HK-2 (cell line): ENCODE measurements around the gene SKAP1.
"Not testable (repeated sequence)": the region's sequence is repeated elsewhere in the genome, so short reads cannot be mapped to it uniquely, and the experiment has no call there.

ENCODE experiments used
- DNase-seq: peaks from one replicate; pipeline ENCODE4 v3.0.0-alpha.2; 2018; ENCODE audit not compliant: unreplicated experiment

SKAP1 gene

GRCh38 chr17:48373130-48373830, 56.7 kb downstream of the SKAP1 start:
- no peak for DNase-seq

GRCh38 chr17:48368967-48369366, 61.0 kb downstream of the SKAP1 start:
- DNase-seq, result not testable (repeated sequence)

GRCh38 chr17:48368352-48368908, 61.6 kb downstream of the SKAP1 start:
- DNase-seq, result no peak

DNA sequence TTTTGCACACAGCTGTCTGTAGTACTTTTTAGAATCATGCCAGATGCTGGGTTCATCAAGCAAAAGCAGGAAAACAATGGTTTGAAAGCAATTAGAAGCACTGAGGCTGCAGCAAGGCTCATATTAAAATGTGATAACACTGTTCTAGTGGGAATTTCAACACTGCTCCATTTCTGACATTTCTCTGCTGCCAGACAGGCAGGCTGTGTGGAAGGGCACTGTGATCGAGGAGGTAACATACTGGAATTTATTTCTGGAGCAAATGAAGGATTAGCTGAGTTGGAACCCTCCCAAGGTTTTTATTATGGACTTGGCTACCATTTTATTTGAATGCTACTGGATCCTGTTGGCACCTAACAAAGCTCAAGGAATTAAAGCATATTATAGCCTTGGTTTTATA, 66.9 kb downstream of the SKAP1 start:
- DNase-seq, result no peak

GRCh38 chr17:48360861-48361633, 69.0 kb downstream of the SKAP1 start:
- not testable (repeated sequence) for DNase-seq

- DNase-seq, result no peak
Measured at GRCh38 chr17:48357779-48358602, 72.0 kb downstream of the SKAP1 start.

DNA sequence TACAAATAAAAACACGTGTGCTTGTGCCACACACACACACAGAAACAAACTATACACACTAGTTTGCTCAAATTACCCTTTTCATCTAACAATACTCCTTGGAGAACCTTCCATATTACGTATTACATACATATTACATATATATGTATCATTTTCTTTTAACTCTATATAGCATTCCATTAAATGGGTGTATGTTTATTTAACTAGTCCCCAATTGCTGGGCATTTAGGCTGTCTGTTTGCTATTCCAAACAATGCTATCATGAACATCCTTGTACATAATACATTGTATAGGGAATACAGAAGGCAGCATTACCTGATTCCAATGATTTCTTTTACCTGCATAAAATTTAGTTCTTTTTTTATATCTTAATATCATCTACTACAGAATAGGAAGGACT, 73.1 kb downstream of the SKAP1 start:
- DNase-seq, result no peak

- no peak for DNase-seq
Measured at GRCh38 chr17:48352630-48353029, 77.4 kb downstream of the SKAP1 start.

GRCh38 chr17:48351911-48352332, 78.1 kb downstream of the SKAP1 start:
- no peak for DNase-seq

DNA sequence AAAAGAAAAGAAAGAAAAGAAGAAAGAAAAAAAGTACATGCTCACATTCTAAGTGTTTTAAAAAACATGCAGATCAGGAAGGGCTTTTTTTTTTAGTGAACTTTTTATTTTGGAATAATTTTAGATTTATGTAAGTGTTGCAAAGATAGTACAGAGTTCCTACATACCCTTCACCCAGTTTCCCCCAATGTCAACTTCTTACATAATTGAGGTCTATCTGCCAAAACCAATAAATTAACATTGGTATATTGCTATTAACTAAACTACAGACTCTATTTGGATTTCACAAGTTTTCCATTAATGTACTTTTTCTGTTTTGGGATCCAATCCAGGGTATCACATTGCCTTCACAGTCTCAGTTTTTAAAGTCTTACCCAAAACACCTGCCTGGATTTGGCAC, 81.7 kb downstream of the SKAP1 start:
- DNase-seq, result no peak

DNA sequence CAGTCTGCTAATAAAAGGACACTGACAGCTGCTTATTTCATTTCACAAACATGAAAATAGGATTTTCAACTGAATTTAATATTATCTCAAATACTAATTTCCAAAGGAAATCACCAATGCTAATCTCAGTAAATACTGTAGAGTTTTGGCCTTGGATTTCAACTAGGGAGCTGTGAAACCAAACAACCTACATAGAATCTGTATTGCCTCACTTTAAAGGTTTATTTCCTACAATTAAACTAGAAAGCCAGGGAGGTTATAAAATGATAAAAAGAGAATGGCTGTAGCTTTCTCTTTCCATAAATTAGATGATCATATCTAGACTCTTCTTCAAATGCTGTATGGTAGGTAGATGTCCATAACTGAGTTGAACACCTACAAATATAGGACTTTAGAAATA, 82.8 kb downstream of the SKAP1 start:
- DNase-seq, result no peak

DNA sequence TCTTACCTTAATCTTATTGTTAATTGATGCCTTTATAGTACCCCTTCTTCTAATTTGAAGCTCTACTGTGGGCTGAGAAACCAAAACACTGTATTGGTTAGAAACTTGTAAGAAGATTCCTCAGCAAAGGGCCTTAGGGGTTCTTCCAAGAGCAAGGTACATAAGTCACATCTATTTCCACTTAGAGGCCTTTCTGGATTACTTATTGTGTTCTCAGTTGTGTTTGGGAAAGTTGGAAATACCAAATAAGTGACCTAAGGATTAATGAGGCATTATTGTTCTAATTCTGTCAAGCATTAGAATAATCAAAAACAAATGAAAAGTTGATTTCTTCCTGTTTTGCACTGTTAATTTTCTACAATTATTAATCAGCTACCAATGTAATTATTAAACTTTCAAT, 85.8 kb downstream of the SKAP1 start:
- no peak for DNase-seq

- no peak for DNase-seq
Measured at GRCh38 chr17:48340916-48341315, 89.1 kb downstream of the SKAP1 start.

DNA sequence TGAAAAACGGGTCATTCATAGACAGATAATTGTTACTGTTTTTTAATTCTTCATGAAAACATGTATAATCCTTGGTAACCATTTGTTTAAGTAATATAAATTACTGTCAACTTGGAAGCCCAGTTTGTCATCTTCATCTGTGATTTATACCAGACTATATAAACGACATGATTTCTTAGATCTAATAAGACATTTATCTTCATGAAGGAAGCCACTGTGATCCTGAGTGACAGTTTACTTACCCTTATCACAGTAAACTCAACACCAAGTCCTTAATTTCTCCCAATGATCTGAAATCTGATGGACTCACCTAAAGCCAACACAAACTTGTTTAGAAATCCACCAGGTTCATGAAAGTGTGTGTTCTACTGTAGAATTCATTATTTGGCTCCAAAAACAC, 91.3 kb downstream of the SKAP1 start:
- DNase-seq, result no peak

- not testable (repeated sequence) for DNase-seq
Measured at GRCh38 chr17:48337903-48338302, 92.1 kb downstream of the SKAP1 start.

GRCh38 chr17:48336986-48337385, 93.0 kb downstream of the SKAP1 start:
- no peak for DNase-seq

DNA sequence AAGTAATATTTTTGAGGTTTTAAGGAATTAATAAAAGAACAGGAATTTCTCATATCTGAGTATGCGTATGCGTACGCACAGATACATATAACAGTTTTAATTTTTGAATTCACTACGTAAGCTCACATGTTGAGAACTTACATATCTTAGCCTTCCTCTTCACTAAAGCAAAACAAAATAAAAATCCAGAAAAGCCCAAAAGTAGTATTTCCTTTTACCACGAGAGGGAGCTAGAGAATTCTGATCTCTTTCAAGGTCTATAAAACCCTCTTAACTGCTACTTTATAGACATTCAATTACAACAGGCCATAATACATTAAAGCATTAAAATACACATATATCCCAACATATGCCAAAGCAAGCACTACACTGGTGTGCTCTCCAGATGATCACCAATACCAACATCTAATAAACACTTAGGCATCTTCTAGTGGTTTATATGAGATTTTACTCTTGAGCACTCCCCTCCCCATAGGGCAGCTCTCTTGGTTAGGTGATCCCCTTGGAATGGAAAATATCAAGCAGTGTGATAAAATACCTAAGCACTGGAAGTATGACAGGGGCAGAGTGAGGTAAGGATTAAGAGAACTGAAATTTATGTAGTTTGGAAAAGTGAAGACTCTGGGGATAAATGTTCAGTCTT, 94.0 kb downstream of the SKAP1 start:
- DNase-seq, result no peak

DNA sequence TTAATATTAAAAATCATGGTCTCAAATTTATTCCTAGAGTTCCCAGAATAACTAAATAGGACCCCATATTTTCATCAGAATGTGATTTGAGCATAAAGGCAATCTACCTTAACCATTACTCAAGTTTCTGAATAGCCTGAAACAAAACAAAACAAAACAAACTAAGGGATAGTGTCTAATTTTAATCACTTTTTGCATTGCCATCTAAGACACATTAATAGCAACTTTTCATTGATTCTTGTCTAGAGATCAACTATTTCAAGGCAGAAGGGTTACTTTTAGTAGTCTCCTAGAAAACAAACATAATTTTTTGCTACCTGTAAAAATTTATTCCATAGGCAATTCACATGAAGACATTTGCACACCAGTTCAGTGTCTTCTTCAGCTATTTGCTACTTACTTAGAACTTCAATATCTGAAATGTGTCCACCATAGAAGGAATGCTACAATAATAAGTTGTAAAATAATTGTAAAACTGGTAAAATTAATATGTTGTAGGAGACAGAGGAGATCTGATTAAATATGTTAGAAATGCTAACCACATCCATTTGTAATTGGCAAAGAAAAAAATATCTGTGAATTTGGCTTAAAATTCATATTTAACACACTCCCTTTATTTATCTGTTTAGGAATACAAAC, 94.7 kb downstream of the SKAP1 start:
- no peak for DNase-seq

- no peak for DNase-seq
Measured at GRCh38 chr17:48333034-48333530, 96.9 kb downstream of the SKAP1 start.

GRCh38 chr17:48330887-48331286, 99.1 kb downstream of the SKAP1 start:
- DNase-seq, result no peak

- DNase-seq, result no peak
Measured at GRCh38 chr17:48330421-48330820, 99.6 kb downstream of the SKAP1 start.
